ENCODE measurements around the gene NR5A1.

GRCh38 chr9:124485201-124485600 lies 22.0 kb downstream of the NR5A1 start:
- TF ChIP-seq CTCF (IDR thresholded peaks at IDR 0.05) (no peak), EP300 (IDR thresholded peaks at IDR 0.05) (no peak), POLR2A (IDR thresholded peaks at IDR 0.05) (no peak)
